Ovary (tissue), 3 donors: Measurements from ENCODE around the gene CYP2B6.

ENCODE experiments used
- CTCF ChIP-seq, 3 donors: fragments of 450-650 bp in 2 of 3; fragments of 200-600 bp in 1 of 3; IDR thresholded peaks; one replicate each; pipeline versions ENCODE4 v1.5.1 to v1.8.0; 2016 to 2022; ENCODE audit warnings: antibody characterized with exemption in 3 of 3, mild to moderate bottlenecking in 1 of 3
- POLR2A ChIP-seq: fragments of 450-650 bp; IDR thresholded peaks from one replicate; pipeline ENCODE4 v1.6.1; 2017; ENCODE audit warnings: antibody characterized with exemption, mild to moderate bottlenecking, moderate library complexity
- donor health status: DM: no; HTN: no; CAD: no.

DNA sequence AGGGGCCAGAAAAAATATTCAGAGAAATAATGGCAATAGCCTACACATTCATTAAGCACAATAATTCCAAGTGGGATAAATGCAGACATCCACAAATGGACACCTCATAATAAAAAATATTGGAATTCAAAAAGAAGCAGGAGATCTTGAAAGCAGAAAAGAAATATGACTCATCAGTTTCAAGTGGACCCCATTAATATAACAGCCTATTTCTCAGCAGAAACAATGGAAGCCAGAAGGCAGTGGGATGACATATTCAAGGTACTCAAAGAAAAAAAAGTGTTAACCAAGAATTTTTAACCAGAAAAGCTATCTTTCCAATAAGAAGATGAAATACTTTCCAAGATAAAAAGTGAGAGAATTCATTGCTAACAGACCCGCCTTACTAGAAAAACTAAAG is 48.7 kb downstream of the CYP2B6 start:
- no peak for TF ChIP-seq CTCF (IDR thresholded peaks at IDR 0.05)
- no peak for TF ChIP-seq POLR2A
